Mucosa of descending colon (tissue), 3 donors: Measurements from ENCODE around the gene AKAP14. TPM values are rescaled to one million over a fixed set of nuclear protein-coding genes. Genes with fewer than 3 reads are reported as not detected.
"Not testable (repeated sequence)": the region's sequence is repeated elsewhere in the genome, so short reads cannot be mapped to it uniquely, and the experiment has no call there.

Source experiments
- ATAC-seq: fragments of 200-7000 bp; cut with Tn5 transposase; one replicate; pipeline ENCODE4 v1.9.1; 2020; ENCODE audit warnings: mild to moderate bottlenecking, moderate library complexity
- DNase-seq, 3 donors: peaks; one replicate each; pipeline ENCODE4 v3.0.0-alpha.2; 2020
- H3K36me3 ChIP-seq: fragments of 200-600 bp; one replicate; pipeline ENCODE4 v1.8.0; 2021; ENCODE audit warnings: low read depth, mild to moderate bottlenecking
- H3K4me1 ChIP-seq: fragments of 200-600 bp; one replicate; pipeline ENCODE4 v1.8.0; 2021; ENCODE audit warnings: low read depth, mild to moderate bottlenecking
- H3K4me3 ChIP-seq: fragments of 200-600 bp; one replicate; pipeline ENCODE4 v1.8.0; 2021; ENCODE audit warnings: mild to moderate bottlenecking
- H3K9me3 ChIP-seq: fragments of 200-600 bp; one replicate; pipeline ENCODE4 v1.8.0; 2021; ENCODE audit warnings: mild to moderate bottlenecking
- intact Hi-C, 2 donors: fragments of 100-400 bp; cut with DNase I in 1 of 2; cut with micrococcal nuclease in 1 of 2; formaldehyde crosslinking; loops; one replicate each; pipeline versions ENCODE4 v1.11.0 to v1.11.1; 2022; cut with DNase I, micrococcal nuclease
- total RNA-seq, 3 donors: library from RNA; stranded (reverse); fragmentation: NEBNext Ultra II Directional in 2 of 3; extraction: Animal tissue kit (Norgen Biotek cat#: 25700) in 2 of 3; gene quantifications; one replicate each; pipeline versions ENCODE4 v1.2.1 to v1.2.4, GENCODE V29; 2021 to 2023
- TF ChIP-seq, protein P1 (sequence below): fragments of 200-600 bp; IDR thresholded peaks from one replicate; pipeline ENCODE4 v1.8.0; 2022; ENCODE audit warnings: antibody characterized with exemption, mild to moderate bottlenecking
- donor health status: DM: no; HTN: no; CAD: no; lungs with moderate emphysema.
- donor health status: DM: no; HTN: no; CAD: no.
- donor health status: DM: no; HTN: yes; CAD: no.

Gene AKAP14
- total RNA-seq, 3 donors from 2014 or later: not detected

DNA sequence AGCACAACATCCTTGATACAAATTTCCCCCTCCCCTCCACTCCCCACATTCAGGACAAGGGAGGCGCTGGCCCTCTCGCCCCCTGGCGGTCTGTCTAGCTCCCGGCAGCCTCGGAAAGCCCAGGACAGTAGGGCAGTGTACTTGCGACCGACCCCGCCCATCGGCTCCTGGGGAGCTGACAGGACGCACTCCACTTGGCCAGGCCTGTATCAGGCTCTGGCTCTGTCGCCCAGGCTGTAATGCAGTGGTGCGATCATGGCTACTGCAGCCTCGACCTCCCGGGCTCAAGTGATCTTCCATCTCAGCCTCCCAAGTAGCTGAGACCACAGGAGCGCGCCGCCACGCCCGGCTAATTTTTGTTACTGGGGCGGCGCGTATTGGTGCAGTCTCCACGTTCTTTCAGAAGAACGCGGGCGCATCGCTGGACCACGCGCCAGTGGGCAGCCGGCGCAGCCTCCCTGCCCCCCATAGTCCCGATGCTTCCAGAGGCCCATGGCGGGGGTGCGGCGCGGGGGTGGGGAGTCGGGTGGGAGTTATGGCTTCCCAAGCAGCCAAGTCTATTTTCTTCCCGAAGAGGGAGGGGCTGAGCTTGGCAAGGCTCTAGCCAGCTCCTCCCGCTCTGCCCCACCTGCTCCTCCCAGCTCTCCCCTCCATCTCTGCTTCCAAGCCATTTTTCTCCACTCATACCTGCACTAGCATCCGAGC, 7.8 kb upstream of the AKAP14 start:
- intact Hi-C loops: no loop called here
- H3K4me1 ChIP-seq: no peaks in the 10 kb centered on the region
- H3K4me3 ChIP-seq: no peak overlapping the region
- peak; percentile 73 to 80 (median 74) for DNase-seq
- TF ChIP-seq, protein P1, sequence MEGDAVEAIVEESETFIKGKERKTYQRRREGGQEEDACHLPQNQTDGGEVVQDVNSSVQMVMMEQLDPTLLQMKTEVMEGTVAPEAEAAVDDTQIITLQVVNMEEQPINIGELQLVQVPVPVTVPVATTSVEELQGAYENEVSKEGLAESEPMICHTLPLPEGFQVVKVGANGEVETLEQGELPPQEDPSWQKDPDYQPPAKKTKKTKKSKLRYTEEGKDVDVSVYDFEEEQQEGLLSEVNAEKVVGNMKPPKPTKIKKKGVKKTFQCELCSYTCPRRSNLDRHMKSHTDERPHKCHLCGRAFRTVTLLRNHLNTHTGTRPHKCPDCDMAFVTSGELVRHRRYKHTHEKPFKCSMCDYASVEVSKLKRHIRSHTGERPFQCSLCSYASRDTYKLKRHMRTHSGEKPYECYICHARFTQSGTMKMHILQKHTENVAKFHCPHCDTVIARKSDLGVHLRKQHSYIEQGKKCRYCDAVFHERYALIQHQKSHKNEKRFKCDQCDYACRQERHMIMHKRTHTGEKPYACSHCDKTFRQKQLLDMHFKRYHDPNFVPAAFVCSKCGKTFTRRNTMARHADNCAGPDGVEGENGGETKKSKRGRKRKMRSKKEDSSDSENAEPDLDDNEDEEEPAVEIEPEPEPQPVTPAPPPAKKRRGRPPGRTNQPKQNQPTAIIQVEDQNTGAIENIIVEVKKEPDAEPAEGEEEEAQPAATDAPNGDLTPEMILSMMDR: peak; percentile 44
- H3K36me3 ChIP-seq: no peaks in the 10 kb centered on the region
- no peaks in the 10 kb centered on the region for H3K9me3 ChIP-seq
- peak; percentile 90 for ATAC-seq

DNA sequence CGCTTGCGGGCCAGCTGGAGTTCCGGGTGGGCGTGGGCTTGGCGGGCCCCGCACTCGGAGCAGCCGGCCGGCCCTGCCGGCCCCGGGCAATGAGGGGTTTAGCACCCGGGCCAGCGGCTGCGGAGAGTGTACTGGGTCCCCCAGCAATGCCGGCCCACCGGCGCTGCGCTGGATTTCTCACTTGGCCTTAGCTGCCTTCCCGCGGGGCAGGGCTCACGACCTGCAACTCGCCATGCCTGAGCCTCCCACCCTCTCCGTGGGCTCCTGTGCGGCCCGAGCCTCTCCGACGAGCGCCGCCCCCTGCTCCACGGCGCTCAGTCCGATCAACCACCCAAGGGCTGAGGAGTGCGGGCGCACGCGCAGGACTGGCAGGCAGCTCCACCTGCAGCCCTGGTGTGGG, 5.1 kb upstream of the AKAP14 start:
- H3K9me3 ChIP-seq, H3K4me1 ChIP-seq, H3K36me3 ChIP-seq, ATAC-seq, H3K4me3 ChIP-seq, intact Hi-C loops, DNase-seq: not testable (repeated sequence)

DNA sequence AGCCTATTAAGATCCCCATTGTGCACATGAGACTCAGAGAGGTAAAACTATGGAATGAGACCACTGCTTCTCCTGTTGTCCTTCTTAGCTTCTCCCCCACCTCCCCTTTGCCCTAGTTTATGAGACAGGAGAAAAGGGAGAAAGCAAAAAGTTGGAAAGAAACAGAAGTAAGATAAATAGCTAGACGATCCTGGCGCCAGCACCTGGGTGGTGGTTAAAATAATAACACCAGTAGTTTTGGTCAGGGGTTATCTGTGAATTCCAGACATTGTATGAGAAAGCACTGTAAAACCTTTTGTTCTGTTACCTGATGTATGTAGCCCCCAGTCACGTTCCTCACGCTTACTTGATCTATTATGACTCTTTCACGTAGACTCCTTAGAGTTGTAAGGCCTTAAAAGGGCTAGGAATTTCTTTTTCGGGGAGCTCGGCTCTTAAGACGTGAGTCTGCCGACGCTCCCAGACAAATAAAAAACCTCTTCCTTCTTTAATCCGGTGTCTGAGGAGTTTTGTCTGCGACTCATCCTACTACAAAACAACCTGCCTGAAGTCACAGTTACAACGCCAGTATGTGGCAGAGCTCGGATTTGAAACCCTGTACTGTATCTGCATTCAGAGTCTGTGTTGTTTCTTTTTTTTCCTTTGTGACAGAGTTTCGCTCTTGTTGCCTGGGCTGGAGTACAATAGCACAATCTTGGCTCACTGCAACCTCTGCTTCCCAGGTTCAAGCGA, 3.6 kb upstream of the AKAP14 start:
- H3K4me3 ChIP-seq, H3K9me3 ChIP-seq, H3K4me1 ChIP-seq, ATAC-seq, DNase-seq, H3K36me3 ChIP-seq, intact Hi-C loops: not testable (repeated sequence)

DNA sequence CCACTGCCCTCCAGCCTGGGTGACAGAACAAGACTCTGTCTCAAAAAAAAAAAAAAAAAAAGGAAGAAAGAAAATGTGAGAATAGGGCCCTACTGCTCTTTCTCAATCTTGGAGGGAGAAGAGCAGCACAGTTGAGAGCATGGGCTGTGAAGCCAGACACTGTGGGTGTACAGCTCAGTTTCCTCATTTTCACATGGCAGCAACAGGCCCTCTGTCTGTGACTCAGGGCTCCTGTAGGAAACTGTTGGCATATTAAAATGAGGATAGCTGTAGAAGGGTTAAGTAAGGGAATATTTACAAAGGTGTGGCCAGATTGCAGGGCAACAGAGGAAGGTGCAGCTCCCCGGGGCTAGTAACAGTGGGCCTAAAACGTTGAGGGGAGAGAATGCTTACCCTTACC, 3.4 kb downstream of the AKAP14 start:
- Histone ChIP-seq H3K4me3 (no peak overlapping the region), H3K36me3 (no peaks in the 10 kb centered on the region), H3K9me3 (no peaks in the 10 kb centered on the region), H3K4me1 (no peaks in the 10 kb centered on the region)
- TF ChIP-seq, protein P1: no peak
- peak; percentile 92 for ATAC-seq
- intact Hi-C loops: no loop called here
- peak in 2 of 3 donors; percentile 21 to 29 for DNase-seq

DNA sequence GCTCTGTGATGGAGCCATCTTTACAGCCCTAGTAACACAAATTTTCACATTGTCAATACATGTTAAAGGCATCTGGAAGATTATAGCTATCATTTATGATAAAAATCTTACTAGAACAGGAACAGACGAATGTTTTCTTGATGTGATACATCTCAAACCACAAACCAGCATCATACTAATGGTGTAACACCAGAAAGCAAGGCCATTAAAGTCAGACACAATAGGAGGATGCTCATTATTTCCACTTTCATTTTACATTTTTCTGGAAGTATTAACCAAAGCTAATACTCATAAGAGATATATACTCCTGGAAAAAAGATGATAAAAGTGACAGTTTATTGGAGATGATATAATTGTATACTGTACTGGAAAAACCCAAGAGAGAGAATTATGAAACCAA, 5.3 kb downstream of the AKAP14 start:
- H3K9me3 ChIP-seq: no peaks in the 10 kb centered on the region
- ATAC-seq: no peak
- TF ChIP-seq, protein P1: no peak
- H3K4me1 ChIP-seq: no peaks in the 10 kb centered on the region
- no peaks in the 10 kb centered on the region for H3K36me3 ChIP-seq
- intact Hi-C loops: no loop called here
- H3K4me3 ChIP-seq: no peak overlapping the region
- DNase-seq: no peak

DNA sequence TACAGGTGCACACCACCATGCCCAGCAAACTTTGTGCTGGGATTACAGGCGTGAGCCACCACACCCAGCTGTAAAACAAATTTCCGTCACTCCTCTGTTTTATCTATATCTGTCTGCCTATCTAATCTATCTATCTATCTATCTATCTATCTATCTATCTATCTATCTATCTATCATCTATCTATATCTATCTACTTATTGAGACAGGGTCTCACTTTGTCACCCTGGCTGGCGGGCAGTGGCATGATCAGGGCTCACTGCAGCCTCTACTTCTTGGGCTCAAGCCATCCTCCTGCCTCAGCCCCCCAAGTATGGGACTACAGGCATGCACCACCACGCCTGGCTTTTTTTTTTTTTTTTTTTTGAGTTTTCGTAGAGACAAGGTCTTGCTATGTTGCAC, 20.6 kb downstream of the AKAP14 start:
- no peak overlapping the region for H3K4me3 ChIP-seq
- intact Hi-C loops: no loop called here

More for the DNA sequence above, 20.6 kb downstream of the AKAP14 start:
- Histone ChIP-seq H3K9me3 (no peaks in the 10 kb centered on the region), H3K36me3 (no peaks in the 10 kb centered on the region), H3K4me1 (no peaks in the 10 kb centered on the region)
- TF ChIP-seq, protein P1: no peak
- peak; percentile 44 for ATAC-seq
- peak in 1 of 3 donors; percentile 6 for DNase-seq
